ENCODE results near the gene SLC27A5.
A peak's percentile ranks its signal among the peaks of the same experiment; 100 is the strongest.

Gene SLC27A5

GRCh38 chr19:58550362-58551122, 38.8 kb upstream of the SLC27A5 start:
- H3K4me3 ChIP-seq (ENCODE audit: low read depth, low read length), result no peak overlapping the region
- in situ Hi-C loops (cut with HindIII; ENCODE audit: low sequenced_read_pairs), result no loop called here
- DNase-seq (ENCODE audit: low read depth, low spot score), result no peak
- no peak for TF ChIP-seq CTCF (IDR thresholded peaks at IDR 0.05; ENCODE audit: low read depth, low read length)

GRCh38 chr19:58549664-58550361, 38.0 kb upstream of the SLC27A5 start:
- in situ Hi-C loops (cut with HindIII; ENCODE audit: low sequenced_read_pairs), result no loop called here
- no peak overlapping the region for H3K4me3 ChIP-seq (ENCODE audit: low read depth, low read length)

GRCh38 chr19:58548859-58549663, 37.3 kb upstream of the SLC27A5 start:
- no peak for DNase-seq (ENCODE audit: low read depth, low spot score)
- no peak overlapping the region for H3K4me3 ChIP-seq (ENCODE audit: low read depth, low read length)
- in situ Hi-C loops (cut with HindIII; ENCODE audit: low sequenced_read_pairs), result no loop called here
- no peak for TF ChIP-seq CTCF (IDR thresholded peaks at IDR 0.05; ENCODE audit: low read depth, low read length)

More at GRCh38 chr19:58549664-58550361, 38.0 kb upstream of the SLC27A5 start:
- DNase-seq (ENCODE audit: low read depth, low spot score), result no peak
- TF ChIP-seq CTCF (IDR thresholded peaks at IDR 0.05; ENCODE audit: low read depth, low read length), result no peak

- no peak for DNase-seq (ENCODE audit: low read depth, low spot score)
- H3K4me3 ChIP-seq (ENCODE audit: low read depth, low read length), result no peak overlapping the region
- in situ Hi-C loops (cut with HindIII; ENCODE audit: low sequenced_read_pairs), result no loop called here
- TF ChIP-seq CTCF (IDR thresholded peaks at IDR 0.05; ENCODE audit: low read depth, low read length), result no peak
These were observed 35.8 kb upstream of the SLC27A5 start for GRCh38 chr19:58547323-58548312.

GRCh38 chr19:58546019-58546530, 34.3 kb upstream of the SLC27A5 start:
- TF ChIP-seq CTCF (IDR thresholded peaks at IDR 0.05; ENCODE audit: low read depth, low read length), result no peak
- DNase-seq (ENCODE audit: low read depth, low spot score), result no peak
- H3K4me3 ChIP-seq (ENCODE audit: low read depth, low read length), result peak overlapping the region; percentile 91
- in situ Hi-C loops (cut with HindIII; ENCODE audit: low sequenced_read_pairs), result no loop called here
